ENCODE results near the gene NUB1.
A peak's percentile ranks its signal among the peaks of the same experiment; 100 is the strongest.

The NUB1 gene

DNA sequence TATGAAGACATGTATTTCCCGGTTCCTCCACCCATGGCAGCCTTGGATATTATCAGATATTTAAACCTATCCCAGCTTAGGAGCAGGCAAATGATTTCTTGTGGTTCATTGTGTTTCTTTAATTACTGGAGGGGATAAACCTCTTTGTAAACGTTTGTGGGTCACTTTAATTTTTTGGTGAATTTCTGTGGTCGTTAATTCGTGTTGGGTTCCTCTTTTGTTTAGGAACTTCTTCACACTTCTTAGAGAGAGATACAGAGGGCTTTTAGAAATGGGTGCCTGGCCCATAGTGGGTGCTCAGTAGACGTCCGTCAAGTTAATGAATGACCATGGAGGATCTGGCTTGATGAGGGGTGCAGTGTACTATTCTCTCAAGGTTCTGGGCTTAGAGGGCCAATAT, 27.2 kb upstream of the NUB1 start:
- DNase-seq (ENCODE audit: low read depth): no peak

DNA sequence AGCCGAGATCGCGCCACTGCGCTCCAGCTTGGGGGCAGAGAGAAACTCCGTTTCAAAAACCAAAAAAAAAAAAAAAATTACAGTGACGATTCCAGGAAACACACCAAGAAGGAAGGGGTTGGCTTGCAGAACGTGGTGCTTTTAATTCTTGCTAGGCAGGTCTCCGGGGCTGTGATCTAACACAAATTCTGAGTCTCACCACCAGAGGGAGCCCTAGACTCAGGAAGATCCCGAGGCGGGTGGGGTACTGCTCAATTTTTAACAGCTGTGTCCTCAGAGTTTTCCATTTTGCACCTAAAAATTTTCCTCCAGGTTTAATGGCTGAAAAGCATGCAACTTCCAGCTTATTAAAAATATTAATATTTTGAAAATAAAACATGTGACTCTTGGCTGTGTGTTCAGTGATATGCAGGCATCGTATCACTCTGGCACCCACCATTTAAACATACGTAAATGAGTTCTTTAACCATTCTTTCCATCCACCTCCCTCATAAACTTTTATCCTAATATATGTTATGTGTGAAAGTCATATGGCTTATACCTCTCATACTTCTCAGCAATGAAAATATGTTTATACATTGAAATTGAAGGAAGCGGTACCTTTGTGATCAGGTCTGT, 26.5 kb upstream of the NUB1 start:
- peak; percentile 69 for DNase-seq (ENCODE audit: low read depth)

DNA sequence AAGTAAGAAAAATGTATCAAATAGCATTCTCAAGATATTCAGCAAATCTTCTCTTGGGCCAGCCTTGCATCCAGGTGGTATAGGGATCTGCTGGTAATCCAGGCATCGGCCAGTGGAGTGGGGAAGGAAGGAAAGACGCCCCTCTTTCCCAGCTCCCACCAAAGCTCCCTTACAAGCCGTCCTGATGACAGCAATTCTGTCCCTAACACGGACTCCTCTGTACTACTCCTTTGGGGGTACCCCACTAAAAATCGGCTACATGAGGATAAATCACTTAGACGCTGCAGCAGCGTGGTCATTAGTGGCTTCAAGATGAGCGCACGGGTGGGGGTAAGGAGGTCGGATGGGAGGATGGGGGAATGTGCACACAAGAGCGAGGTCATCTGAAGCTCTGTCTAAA, 24.7 kb upstream of the NUB1 start:
- DNase-seq (ENCODE audit: low read depth): no peak

DNA sequence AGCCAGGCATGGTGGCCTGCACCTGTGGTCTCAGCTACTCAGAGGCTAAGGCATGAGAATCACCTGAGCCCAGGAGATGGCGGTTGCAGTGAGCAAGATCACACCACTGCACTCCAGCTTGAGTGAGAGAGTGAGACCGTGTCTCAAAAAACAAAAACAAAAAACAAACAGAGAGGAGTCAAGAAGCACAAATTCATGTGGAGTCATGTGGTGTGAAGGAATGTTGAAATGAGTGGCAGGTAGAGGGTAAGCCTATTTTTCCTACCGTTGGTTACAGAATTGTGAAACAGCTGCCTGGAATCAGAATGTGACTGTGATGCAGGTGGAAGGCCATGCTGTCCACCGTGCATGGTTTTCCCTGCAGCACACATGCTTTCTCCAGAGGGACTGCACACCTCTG, 23.7 kb upstream of the NUB1 start:
- DNase-seq (ENCODE audit: low read depth): no peak

DNA sequence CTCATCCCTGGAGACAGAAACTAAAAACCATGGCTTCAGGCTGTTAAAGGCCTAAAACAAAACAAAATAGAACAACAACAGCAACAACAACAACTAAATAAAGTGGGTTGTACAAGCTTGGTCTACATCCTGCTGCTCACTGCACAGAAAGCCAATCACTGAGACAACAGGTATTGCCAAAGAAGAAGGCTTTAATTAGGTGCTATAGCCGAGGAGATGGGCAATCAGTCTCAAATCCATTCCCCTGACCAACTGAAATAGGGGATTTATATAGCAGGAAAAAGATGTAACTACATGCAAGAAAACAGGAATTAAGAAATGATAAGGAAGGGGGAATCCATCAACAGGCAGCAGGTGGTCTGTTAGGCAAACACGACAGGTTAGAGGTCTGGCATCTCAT, 22.4 kb upstream of the NUB1 start:
- no peak for DNase-seq (ENCODE audit: low read depth)

DNA sequence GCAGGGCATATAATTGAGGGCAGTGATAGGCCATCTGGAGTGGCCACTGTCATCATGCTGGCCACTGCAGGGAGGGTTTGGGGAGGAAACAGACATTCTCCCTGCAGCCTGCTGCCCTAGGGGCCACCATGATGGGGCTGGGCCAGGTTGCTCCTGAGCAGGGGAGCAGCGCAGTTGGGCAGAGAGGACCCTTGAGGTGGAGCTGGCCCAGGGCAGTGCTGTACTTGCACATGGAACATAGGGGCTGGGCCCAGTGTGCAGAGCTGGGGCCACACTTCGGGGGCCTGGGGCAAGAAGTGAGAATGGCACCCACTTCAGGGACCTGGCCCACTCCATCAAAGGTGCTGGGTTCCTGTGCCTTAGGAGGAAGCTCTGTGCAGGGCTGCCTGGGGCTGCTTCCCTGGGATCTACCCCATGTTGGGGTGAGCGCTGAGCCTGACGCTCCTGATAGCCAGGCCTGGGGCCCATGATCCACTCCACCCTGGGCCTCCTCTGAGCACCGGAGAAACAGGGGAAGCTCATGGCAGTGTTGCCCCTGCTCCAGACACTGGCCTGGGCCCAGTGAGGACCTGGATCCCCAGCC, 21.3 kb upstream of the NUB1 start:
- no peak for DNase-seq (ENCODE audit: low read depth)

DNA sequence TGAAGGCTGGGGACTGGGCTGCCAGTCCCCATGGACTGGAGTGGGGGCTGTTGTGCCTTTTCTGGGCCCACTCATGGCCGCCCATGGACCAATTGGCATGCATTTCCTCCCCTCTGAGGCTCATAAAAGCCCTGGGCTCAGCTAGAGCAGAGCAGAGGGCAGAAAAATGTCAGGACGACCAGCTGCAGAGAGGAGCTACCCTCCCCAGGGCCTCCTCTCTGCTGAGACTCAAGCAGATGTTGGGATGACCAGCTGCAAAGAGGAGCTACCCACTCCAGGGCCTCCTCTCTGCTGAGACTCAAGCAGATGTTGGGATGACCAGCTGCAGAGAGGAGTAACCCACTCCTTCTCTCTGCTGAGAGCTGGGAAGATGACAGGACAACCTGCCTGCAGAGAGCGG, 20.3 kb upstream of the NUB1 start:
- no peak for DNase-seq (ENCODE audit: low read depth)

DNA sequence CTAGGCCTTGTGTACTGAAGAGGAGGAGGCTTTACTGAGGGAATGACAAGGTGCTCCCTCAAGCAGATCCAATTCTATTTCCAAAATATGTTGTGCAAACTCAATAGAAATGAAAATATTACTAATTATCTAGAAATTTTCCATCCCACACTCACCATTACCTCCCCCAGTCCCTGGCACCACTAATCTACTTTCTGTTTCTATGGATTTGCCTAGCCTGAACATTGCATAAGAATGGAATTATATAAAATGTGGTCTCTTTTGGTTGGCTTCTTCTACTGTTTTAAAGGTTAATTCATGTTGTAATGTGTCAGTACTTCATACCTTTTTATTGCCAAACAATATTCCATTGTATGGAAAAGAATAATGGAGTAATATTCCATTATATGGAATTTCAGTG, 18.7 kb upstream of the NUB1 start:
- DNase-seq (ENCODE audit: low read depth): no peak

DNA sequence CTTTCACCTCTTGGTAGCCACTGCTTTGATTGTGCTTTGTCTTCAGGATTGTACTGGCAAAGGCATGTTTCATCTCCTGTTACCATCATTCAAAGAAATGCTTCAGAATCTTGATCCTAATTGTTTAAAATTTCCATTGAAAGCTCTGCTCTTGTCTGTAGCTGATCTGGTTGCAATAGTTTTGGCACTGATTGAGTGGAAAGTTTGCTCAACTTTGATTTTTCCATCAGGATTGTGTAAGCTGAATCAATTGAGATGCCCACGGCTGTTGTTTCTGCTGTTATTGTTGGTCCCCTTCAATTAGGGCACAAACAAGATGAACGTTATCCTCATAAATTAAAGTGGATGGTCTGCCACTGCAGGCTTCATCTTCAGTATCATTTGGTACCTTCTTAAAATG, 14.6 kb upstream of the NUB1 start:
- DNase-seq (ENCODE audit: low read depth): no peak

DNA sequence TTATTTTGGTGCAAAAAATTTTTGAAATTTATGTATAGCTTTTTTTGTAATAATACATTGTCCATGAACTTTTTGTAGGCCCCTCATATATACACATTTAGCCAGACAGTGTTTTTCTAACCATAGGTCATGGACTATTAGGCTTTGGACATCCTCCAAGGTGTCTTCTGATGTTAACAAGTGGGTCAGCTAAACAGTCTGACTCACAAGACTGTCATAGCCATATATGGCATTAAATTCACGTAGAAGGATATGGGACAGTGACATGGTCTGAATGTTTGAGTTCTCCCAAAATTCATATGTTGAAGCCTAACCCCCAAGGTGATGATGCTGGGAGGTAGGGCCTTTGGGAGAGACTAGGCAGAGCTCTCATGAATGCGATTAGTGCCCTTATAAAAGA, 14.0 kb upstream of the NUB1 start:
- no peak for DNase-seq (ENCODE audit: low read depth)

DNA sequence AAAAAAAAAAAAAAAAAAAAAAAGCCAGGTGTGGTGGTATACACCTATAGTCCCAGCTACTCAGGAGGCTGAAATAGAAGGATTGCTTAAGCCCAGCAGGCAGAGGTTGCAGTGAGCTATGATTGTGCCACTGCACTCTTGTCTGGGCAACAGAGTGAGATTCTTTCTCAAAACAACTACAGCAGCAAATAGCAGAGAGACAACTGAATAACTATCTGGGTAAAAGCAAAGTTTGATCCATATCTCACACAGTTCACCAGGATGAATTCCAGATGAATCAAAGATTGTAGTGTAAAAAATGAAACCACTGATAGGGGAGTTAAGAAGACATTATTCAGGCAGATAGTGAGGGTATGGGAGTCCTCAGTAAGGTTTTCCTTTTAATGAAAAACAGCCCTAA, 11.4 kb upstream of the NUB1 start:
- no peak for DNase-seq (ENCODE audit: low read depth)

DNA sequence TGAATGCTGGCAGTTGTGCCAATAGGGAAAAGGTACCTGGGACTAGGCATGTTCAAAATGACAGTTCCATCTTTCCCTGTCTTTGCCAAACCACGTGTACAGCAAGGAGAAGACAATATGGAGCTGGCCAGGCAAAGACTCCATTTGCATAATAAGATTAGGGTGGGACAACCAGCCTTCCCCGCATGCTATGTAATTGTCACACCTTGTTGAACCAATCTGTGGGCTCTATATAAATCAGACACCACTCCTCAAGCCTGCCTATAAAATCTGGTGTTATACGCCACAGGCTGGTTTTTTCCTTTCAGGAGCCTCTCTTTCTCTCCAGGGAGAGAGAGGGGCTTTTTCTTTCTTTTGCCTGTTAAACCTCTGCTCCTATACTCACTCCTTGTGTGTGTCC, 11.0 kb upstream of the NUB1 start:
- DNase-seq (ENCODE audit: low read depth): no peak

DNA sequence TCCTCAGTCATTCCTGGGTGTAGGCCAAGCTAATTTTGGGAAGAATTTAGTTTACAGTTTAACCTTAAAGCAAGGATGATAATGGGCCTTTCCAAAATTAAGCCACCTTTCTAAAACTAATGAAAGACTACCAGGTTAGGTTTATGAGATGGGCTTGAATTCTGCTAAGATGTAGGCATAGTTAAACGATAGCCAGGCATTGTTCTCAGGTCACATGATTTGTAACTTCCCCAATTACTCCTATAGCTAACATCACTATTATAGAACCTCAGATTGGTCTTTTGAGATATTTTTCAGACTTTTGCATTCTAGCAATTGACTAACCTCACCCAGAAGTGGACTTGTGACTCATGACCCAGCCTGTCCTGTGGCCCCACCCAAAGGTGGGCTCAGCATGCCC, 7.0 kb upstream of the NUB1 start:
- no peak for DNase-seq (ENCODE audit: low read depth)

DNA sequence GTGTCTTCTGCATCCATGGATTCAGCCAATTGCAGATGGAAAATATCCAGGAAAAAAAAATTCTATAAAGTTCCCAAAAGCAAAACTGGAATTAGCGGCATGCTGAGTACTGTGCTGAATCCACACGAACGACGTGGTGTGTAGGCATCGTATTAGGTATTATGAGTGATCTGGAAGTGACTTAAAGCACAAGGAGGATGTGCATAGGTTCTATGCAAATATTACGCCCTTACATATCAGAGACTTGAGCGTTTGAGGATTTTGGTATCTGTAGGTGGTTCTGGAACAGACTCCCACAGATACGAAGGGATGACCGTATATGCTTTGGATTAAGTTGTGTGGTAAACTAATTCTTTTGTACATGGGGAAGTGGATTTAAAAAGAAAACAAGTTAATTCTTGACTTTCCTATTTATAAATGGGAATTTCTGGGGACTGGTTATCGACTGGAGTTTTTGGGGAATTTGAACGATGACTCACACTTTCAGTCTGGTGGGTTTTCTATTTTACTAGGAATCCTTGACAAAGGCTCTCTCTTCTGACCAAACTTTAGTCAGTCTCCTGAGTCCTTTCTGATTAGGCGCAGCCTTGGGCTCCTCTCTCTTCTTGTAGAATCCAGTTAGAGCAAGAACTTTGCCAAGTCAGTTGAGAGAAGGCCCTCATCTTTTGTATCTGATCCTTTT, 5.4 kb upstream of the NUB1 start:
- DNase-seq (ENCODE audit: low read depth): no peak

DNA sequence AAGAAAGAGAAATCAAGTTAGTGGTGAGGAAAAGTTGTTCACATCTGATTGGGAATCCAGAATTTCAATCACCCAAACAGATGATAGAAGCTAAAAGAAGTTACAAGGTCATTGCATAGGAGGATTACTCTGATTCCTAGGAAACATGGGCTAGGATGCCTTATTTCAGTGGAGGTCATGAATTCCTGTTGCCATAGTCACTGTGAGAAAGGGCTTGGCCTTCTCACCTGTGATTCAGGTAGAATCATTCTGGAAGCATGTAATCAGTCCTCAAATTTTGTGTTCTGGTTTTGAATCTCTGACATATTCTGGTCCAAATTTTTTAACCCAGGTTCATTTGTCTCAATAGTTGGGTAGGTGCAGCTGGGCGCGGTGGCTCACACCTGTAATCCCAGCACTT, 4.3 kb upstream of the NUB1 start:
- no peak for DNase-seq (ENCODE audit: low read depth)

DNA sequence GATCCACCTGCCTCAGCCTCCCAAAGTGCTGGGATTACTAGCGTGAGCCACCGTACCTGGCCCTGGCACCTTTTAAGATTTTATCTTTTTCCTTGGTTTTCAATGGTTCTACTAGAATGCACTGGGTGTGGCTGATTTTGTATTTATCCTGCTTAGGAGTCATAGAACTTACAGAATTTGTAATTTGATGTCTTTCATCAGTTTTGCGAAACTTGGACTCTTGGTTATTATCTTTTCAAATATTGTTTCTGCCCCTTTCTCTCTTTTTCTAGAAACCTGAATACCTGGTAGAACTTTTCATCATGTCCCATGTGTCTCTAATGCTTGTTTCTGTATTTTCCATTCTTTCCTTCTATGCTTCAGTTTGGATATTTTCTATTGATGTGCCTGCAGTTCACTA, 2.8 kb upstream of the NUB1 start:
- DNase-seq (ENCODE audit: low read depth): no peak

DNA sequence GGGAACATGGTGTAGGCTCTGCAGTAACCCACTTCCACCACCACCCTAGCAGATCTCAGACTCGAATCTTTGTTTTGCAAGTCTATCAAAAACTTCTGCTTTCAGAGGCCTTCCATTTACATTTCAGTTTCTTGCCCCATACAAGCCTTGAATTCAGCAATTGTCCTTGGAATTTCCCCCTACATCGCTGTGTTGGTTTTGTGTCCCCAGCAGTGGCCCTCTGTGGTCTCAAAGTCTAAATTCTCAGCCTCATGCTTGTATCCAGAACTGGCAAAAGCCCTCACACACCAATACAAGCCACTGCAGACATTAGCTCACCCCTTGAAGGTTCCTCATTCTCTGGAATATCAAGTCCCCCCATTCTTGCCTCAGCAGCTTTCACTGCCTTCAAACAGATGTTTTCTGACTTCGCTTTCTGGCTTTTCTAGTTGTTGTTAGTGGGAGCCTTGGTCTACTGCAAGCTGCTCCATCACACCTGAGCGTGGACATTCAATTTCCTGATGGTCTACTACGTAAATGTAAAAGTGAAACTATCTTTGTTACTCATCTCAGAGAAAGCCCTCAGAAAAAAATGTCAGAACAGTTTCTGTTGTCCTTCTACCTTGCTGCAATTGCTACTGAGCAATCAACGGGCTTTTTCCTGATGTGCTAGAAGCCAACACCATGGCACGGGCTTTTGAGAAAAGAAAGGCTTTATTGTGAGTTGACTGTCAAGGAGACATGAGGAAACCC, 1.8 kb upstream of the NUB1 start:
- DNase-seq (ENCODE audit: low read depth): no peak

DNA sequence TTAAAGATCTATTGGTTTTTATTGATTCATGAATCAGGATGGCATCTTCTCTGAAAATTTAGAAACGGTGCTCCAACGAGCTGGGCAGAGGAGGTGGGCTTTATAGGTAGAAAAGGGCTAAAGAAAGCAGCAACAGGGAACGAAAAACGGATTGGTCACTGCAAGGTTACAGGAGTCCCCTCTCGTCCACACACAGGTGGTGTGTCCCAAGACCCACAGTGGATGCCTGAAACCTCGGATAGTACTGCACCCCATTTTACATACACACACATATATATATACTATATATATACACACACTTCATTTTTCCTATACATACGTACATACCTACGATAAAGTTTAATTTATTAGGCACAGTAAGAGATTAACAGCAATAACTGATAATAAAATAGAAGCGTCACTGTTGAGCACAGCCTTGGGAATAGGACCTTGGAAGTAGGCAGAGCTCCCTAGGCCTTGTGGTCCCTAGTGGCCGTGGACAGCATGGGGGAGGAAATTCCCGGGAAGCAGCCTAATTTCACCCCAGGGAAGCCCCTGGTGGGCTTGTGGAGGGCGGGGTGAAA, 737 bp upstream of the NUB1 start:
- no peak for DNase-seq (ENCODE audit: low read depth)

DNA sequence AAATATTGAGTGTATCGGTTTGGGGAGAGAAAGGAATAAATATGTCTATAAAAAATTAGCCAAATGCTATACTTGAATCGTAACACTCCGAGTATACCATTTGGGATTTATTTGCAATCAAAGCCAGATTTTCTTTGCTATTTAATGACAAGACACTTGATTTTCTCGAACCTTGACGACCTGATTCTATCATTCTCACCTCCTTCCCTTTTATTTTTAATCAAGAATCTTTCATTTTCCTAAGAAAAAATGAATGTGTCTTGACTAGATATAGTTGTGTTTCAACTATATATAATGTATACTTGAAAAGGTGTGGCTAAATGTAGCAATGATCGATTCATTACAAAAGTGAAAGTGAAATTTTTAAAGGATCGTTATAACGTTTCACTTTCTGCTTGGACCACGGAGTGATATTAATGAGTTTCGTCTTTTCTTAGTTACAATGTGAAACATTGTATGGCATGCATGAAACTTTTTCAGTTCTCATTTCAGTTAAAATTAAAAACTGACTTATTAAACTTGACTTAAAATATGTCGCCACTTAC, 562 bp downstream of the NUB1 start:
- DNase-seq (ENCODE audit: low read depth): no peak

DNA sequence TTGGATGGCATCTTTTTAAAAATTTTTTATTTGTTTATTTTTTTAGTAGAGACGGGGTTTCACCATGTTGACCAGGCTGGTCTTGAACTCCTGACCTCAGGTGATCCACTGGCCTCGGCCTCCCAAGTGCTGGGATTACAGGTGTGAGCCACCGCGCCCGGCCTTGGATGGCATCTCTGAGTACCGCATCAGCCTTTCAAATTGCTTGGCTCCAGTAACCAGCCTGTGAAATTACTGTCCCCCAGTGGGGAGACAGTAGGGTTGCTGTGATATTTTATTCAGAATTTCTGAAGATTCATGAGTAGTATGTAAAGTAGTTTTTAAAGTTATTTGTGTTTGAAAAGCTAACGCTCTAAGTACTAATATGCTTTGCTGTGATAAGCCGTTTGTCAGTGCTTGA, 1.2 kb downstream of the NUB1 start:
- no peak for DNase-seq (ENCODE audit: low read depth)

DNA sequence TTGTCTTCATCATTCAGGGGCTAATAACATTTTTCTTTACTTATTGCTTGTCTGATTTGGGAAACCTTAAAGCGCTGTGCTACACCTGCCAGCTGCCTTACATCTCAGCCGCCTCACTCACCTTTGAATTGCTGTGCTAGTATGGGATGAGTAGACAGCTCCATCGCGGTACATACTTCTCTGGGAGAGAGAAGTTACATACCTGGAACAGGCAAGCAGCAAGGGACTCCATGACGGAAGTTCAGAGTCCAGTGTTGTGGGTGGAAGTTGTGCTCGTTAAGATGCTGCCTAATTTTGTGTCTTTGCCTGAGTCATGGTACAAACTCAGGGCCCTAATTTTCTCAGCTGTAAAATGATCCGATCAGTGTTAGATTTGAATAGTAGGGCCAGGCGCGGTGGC, 1.9 kb downstream of the NUB1 start:
- DNase-seq (ENCODE audit: low read depth): no peak

DNA sequence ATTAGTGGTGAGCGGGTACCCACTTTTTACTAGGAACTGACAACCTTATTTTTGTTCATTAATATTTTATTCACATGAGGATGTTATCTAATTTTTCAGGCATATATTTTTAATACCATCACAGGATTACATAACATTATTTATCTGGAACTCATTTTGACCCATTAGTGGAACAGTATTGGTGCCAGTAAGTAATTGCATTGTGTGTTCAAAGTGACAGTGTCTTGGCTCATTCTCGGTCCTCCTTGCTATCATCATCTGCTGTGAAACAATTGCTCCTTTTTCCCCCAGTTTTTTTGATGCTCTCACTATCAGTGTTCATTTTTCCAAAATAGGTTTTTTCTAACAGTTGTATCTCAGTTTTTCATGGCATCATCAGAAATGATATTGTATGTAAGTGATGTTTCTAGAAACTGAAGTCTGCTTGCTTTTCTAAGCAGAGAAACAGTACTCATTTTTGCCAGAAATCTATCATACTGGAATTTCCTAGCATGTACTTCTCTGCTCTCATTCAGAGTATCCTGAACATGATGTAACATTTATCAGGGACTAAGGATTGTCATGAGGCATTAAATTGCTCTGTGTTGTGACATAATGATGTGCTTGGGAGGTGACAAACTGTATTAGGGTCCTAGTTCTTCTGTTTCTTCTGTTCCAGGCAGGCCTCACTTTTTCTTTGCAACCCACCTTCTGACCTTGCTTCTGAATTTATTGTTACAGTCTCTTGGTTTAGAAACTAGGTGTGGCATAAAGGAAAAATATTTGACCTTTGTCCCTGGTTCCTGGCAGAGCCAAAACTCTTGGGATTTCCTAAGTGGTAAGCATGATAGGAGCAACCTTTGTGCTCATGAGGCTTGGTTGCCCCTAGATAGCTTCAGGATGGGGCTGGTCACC, 4.2 kb downstream of the NUB1 start:
- DNase-seq (ENCODE audit: low read depth): no peak

Measured in T follicular helper cell (primary cell).